Stimulated activated CD4-positive, alpha-beta T cell treated with anti-CD3 and anti-CD28 coated beads, Interleukin-4, amount 100 ng/mL, for 1 hour (primary cell): ENCODE results near the gene NPAS3.

Experiments
- DNase-seq: peaks from one replicate; pipeline ENCODE4 v3.0.0-alpha.2; 2020

The NPAS3 gene

DNA sequence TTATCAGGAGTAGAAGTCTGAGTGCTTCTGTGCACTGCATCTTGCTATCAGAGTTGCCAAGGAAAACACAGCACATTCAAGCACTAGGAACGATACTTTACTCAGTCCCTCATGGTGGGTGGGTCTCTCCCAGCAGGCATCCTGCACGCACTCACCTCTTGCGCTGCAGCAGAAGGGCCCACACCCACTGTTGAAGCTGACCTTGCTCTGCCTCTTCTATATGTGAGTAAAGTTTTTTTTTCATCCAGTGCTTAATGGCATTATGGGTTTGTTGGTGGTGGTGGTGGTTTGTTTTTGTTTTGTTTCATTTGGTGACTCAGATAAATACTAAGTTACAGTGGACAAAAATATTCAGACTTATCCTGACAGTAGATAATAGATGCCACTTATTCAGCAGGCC lies 663.7 kb downstream of the NPAS3 start:
- no peak for DNase-seq

DNA sequence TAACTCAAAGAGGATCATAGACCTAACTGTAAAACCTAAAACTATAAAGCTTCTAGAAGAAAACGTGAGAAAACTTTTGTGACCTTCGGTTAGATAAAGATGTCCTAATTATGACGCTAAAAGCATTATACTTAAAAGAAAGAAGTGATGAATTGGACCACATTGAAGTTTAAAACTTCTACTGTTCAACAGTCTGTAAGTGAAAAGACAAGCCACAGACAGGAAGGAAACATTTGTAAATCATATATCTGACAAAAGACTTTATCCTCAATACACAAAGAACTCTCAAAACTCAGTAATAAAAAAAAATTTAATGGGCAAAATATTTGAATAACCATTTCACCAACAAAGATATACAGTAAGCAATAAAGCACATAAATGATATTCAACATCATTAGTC lies 667.9 kb downstream of the NPAS3 start:
- DNase-seq = no peak

DNA sequence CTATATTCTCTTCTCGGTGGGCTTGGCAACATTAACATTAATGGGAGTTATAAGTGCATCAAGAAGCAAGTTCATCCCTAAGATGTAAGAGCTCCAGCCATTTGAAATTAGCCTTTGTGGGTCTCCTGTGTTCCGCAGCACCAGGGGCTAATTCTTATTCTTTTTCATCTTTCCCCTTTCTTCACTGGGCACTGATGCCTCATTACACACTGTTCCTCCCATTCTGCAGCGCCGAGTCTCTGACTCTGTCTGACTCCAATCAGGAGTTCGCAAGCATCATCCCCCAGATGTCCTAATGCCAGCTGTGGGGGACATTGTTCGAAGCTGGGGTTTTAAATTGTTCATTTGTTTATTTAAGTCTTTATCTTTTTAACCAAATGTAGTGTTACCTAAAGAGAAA lies 670.9 kb downstream of the NPAS3 start:
- DNase-seq = no peak

DNA sequence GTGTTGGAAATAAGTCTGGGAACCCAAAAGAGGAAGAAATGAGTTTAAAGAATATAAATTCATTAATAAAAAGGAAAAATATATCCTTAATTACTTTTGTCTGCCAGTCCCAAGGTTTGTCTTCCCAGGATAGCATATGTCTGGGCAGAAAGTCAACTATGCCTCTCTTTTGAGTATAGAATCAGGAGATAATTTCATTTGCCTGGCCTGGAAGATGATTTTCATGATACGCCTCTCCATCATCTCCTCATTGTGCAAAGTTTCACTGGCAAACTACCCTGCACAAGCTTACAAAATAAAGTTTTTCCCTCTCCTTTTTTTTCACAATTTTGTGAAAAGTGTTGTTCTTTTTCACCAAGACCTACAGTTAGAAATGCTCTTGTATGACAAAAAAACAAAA lies 671.4 kb downstream of the NPAS3 start:
- DNase-seq = no peak

DNA sequence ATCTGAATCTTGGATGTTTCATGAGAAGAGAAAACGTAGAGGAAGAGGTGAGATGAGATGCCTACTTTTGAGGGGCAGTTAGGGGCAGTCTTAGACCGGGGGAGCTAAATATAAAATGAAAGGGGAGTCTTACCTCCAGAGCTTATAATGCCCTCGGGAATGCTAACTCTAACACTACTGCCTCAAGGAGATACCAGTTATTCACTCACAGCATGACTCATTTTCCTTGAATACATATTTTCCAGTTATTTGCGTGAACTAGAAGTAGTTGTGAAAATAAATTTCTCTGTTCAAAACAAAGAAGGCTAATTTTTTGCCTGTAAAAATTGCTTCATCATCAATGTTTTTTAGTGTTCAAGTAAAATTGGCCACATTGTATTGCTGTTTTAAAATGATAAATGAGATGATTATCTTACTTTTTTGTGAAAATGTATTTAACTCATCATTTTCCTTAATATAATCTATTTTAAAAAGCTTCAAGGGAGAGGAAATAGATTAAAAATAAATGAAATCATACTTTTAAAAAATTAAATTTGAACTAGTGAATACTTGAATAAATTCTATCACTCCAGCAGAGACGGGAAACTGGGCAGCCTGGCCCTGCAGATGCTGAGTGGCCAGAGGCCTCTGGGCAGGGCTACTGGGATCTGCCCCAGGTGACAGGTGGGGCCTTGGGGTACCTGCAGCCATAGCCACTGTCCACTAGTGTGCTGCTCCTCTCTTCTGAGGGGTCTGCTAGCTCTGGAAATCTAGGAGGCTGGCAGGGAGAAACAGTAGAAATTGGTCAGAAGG lies 672.9 kb downstream of the NPAS3 start:
- no peak for DNase-seq

DNA sequence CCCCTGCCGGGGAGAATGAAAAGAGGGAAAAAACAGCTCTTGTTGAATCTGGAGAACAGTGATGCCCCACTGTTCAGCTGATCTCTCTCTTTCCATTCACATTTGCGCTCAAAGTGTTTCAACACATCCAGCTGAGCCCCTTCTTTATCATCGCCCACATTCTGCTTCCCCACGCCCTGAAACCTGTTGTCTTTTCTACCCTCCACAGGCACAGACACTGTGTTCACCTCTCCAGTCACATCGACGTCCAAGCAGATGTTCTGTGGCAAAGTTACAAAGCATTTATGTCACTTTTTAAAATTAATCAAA lies 673.5 kb downstream of the NPAS3 start:
- no peak for DNase-seq

DNA sequence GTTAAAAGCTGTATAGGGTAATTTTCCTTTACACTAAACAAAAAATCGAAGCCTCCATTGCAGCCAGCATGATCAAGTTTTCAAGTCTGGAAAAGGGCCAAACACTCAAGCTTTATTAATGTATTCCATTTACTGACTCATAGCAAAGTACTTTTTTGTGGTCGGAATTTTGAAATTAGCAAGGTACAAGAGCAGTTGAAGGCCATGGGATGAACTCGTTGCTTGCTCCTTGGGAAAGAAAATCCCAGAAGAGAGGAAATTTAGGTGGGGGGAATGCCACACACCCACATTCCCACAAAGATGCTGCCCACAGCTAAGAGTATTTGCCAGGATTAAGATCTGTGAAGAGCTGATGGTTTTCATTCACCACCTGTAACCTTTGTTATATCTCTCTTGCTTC lies 678.5 kb downstream of the NPAS3 start:
- no peak for DNase-seq

DNA sequence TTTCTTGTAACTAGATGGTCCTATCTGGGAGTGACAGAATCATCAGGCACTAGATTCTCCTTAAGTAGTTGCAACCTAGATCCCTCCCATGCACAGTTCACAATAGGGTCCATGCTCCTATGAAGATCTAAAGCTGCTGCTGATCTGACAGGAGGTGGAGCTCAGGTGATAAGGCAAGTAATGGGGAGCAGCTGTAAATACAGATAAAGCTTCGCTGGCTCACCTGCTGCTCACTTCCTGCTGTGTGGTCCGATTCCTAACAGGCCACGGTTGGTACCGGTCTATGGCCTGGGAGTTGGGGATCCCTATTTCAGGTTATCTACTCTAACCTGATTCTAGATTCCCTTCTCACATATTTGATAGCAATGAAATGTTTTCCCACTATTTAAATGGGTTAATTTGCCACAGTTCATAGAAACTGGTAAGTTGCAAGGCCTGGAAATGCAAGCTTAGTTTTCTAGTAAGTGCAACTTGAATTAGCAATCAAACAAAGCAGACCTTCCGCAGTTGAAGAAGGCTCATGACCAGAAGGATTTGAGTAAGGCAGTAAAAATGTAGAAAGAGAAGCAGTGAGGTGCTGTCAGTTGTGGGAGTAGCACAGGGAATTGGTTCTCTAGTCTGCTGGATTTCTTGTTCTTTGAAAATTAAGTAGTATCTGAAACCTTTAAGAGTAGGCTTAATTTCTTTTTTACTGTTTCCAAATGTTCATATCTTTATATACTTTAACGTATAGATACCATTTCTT lies 679.9 kb downstream of the NPAS3 start:
- DNase-seq = no peak

DNA sequence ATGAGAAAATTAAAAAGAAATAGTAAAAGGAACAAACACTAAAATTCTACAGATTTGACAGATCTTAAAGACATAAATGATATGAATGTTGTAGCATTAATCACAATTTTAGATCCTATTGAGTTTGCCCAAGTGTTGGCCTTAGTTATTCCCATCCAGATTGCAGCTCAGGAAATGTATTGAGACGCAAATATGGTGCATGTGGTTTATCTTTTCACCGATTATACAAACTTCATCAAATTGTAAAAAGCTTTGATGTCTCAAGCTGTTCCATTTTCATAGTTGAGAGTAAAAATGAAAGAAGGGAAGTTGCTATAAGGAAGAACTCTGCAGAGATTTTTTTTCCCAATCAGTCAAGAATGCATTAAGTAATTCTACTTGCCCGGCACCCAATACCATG lies 683.8 kb downstream of the NPAS3 start:
- DNase-seq = no peak

DNA sequence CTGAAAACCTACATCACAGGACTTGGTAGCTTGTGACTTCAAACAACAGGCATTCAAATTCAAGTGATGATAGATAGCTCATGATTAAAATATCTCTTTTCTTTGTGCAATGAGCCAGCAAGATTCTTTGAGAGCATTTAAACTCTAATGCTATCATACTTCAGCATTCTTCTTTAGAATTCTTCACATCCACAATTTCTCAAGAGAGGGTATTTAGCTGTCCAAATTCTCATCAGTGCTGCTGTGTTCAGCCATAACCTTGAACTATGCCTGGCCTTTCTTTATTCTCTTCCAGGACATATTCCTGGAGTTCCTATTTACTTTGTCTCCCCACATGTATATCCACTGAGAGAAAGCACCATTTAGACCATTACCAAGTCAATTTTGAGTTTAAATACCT lies 691.1 kb downstream of the NPAS3 start:
- DNase-seq = no peak

DNA sequence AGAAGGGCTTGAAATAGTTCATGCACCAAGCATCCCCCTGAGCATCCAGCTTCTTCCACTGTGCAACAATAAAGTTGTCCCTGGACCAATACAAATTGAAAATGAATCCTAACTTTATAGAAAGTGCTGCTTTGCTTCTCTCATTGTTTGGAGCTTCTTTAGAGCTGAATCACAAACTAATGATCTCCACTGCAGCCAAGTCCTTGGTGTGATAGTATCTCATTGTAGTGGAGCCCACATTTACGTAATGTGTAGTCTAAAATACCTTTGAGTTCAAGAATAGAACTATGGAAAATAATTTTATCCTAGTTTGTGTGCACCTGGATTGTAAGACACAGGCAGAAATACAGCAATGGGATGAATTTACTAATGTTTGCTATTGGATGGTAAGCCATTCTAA lies 692.3 kb downstream of the NPAS3 start:
- DNase-seq = no peak

DNA sequence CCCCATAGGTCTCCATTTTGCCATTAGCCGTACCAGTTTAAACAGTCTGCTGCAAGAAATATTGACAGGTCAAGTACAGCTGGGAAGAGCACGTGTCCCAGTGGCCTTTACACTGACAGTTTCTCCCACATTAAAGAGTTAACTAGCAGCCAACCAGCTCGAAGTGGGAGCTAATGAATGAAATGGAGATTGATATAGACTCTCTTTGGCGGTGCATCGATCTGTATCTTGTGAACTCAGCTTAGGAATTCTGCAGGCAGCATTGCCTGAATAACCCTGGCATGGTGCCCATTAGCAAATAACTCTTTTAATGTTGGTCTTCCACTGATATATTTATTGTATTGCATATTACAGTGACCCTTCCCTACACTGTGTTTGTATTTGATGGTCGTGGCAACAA lies 692.8 kb downstream of the NPAS3 start:
- DNase-seq = no peak

DNA sequence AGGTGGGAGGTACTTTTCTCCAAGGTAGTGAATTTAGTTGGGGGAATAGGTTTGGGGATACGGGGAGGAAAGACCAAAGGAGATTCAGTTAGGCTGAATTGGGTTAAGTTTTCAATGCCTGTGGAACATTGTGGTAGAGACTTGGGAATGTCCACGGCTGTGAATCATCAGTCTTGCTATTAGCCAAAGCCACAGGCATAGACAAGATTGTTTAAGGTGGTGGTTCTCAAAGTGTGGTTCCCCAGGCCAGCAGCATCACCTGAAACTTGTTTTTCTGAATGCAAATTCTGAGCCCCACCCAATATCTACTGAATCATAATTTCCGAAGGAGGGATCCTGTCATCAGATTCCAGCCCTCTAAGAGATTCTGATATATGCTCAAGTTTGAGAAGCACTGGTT lies 696.0 kb downstream of the NPAS3 start:
- no peak for DNase-seq

DNA sequence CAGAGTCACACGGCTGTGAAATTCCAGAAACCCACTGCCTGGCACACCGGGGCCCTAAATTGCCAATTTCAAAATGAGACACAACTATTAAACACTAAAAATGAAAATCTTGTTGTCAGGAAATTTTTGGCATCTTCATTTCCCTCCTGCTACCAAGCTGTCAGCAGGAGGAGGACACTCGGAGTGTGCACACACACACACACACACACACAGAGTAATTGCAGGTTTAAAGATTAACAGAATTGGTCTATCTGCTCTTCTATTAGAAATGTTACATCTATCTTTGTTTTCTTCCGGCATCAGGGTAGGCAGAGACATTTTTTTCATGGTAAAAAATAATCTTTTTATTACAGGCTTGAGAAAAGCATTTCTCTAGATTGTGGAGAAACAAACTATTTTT lies 698.0 kb downstream of the NPAS3 start:
- no peak for DNase-seq

DNA sequence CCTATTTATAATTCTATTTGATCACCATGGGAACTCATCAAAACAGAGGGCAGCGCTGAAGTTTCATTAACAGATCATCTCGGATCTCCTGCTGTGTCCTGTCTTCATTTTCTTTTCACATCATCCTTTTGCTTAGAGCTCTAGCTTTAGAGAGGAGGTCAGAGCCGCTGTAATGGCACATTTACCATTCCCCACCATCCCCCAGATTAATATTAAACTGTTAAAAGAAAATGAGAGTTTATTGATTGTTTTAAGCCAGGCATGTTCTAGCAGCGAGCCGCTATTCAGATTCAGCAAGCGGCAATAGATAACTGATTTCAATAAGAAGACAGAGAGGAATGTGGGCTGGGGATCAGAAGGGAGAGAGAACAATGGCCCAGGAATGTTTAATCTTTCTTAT lies 703.4 kb downstream of the NPAS3 start:
- DNase-seq = no peak

DNA sequence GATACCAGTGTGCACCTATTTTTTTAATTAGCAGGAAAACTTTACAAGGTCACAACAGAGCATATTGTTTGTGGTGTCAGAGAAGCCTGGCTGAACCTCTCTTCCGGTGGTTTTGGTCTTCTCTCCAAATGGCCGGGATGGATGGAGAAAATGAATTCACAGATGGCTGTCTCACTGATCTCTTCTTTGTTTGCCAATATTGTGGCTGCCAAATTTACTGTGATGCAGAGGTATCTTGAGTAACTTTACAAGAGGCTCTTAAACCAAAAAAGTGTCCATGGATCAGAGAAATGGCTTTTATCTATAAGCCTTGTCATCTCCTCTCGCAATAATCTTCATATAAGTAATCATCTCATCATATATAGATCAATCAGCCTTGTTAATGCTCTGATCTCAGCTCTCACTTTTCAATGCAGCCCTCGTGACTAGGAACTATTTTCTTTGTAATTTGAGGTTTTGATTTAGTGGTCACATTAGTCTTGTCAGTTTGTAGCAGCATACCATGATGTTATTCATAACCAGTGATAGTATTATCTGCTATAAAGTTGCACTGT lies 704.1 kb downstream of the NPAS3 start:
- DNase-seq = no peak

DNA sequence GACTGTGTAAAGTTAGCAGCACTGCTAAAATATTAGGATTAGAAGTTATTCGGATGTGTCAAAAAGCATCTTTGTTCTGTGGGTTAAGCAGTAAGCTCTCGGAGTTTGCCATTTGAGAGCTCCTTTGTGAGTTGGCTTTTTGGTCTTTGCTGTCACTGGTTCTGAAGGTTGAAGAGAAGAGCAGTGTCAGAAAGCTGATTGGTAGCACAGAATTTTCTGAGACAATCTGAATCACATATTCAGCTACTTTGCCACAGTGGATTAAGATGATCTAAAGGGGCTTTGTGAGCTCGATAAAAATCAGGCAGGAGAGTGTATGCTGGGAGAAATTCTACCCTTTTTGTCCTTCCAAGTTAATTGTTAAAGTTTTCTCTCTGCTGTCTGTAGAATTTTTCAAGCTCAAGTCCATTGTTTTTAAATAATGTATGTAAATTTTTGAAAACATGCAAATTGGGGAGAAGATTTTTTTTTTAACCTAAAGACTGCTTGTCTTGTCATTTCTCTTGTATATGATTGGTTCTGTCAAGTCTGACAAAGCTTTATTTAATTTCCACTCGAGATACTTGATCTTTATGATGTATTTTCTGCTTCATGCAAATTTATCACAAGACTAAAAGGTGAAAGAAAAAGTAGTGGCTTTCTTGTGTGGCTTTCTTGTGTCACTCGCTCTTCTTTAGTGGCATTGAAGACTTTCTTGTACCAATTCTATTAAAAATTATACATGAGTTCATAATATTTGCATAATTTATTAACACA lies 704.9 kb downstream of the NPAS3 start:
- no peak for DNase-seq

DNA sequence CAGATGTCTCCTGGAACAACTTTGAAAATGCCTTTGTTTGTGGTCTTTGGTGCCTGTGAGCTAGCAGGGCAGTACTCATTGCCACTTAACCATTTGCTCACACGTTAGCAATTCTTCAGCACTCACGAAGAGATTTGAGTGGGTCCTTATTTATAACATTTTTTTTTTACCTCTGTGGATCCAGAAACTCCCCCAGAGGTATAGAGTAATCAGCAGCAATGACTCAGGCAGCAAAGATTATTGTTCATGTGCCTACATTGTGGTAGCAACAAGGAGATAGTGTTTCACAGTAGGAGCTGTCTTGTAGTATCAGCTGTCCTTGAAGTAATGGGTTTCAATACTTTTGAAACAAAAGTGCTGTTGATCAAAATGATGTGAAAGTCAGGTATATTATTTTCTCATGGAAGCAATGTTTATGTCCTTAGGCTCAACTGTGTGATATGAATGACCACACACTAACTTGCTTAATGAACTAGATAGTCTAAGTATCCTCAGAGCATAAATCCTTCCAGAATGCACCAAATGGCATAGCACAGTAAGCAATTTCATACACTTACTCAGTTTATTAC lies 708.1 kb downstream of the NPAS3 start:
- DNase-seq = no peak

DNA sequence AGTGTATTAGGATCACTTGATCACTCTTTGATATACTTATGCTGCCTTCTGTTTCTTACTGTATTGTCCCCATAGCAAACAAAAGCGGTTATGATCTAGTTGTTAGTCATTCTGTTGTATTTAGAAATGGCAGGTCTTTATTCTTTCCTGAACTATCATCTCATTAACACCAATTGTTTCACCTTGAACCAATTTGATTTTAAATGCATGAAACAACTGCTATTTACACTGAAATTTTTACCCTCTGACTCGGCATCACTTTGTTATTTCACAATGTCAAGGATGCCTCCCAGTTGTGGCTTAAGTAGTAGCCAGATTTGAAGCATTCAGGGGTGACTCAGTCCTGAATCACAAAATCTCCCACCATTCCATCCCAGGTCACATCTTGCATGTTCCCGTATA lies 708.7 kb downstream of the NPAS3 start:
- no peak for DNase-seq

DNA sequence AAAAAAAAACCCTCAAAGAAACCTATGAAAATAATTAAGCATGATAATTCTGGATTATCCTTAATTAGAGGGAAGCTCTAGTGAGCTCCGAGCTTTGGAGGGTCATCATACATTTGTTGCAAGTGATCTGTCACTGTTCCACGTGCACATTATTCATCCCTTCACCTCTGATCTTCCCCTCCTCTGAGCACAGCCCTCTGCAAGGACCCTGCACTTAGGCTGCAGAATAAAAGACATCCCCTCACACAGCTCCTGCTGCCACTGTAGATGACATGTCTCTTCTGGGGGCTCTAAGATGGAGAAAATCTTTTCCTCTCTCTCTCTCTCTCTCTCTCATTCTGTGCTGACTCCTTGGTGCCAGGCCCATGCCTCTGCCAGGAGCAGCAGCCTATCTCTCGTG lies 711.8 kb downstream of the NPAS3 start:
- DNase-seq = no peak

DNA sequence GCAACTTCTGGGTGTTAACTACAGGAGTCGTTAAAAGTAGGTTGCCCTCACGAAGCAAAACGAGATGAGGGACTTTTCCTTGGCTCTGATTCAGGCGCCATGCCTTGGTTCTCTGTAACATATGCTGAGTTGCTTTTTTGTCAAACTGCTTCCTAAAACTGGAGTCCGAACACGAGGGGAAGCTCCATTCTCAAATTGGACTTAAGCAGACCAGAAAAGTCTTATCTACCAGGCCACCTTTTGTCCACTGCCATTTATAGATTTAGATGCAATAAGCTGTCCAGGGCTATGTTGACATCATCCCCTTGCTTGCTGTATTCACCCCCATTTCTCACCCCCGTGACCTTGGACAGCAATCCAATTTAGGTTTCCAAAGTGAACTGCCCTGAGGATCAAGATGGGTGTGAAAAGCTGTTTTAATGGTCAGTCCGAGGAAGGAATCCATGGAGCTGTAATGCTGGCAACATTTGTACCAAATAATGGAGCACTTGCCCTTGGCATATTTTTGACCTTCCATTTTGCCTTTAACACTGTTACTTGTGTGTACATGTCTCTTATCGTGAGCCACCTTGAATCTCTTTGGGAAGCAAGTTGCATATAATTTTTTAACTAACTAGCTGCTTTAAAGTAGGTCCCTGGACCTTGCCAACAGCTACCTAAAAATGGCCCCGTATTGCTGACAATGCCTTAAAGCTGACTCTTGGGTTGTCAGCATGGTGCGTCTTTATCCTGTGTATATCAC lies 714.1 kb downstream of the NPAS3 start:
- no peak for DNase-seq

DNA sequence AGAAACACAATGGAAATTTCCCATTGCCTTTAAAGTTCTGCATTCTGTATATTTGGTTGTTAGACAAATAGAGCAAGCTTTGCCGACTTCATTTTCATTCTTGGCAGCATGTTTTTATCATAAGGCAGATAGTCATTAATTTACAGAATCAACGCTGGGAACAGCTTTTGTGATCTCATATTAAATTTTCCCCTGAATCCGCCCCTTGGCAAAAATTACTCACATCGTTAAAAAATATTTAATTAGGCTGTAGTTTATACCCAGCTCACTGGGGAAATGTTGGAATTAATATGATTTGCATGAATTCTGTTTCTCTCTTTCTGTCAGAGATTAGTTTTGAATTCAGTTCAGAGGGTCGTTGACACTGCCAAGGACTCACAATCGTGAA lies 714.6 kb downstream of the NPAS3 start:
- no peak for DNase-seq

DNA sequence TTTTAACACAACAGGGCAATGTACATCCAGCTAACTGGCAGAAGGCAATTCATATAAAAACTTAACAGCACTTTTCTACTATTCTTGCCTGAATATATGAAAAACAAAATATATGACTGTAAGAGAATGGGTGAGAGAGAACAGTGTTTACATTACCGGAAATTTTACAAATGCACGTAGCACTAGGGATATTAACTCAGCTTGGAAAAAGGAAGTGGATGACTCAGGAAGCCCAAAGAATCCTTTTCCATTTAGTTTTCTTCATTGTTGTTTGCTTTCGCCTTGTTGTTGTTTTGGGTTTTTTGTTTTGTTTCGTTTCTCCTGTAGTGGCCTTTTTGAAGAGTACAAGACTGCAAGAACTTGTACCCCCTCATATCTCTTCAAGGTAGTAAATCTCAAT lies 716.7 kb downstream of the NPAS3 start:
- no peak for DNase-seq
